T follicular helper cell (primary cell): ENCODE results near the gene GPD1L.
A peak's percentile ranks its signal among the peaks of the same experiment; 100 is the strongest.

Experiments
- DNase-seq: peaks from one replicate; pipeline ENCODE4 v3.0.0-alpha.2; 2020; ENCODE audit warnings: low read depth

The GPD1L gene

DNA sequence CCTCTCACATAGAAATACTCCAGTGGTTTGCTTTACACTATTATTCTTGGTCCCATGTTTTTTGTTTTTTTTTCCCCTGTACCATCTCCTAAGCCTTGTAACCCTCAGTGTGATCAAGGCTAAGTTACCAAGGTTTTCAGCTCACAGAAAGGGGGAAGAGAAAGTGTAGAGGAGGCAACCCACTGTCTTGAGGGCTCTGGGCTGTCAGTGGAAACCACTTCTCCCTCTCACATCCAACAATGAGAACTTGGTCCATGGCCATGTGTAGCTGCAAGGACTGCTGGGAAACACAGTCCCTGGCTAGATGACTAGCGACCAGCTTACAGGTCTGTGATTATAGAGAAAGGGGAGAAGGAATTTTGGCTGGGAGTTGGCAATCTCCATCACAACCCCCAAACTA lies 30.3 kb downstream of the GPD1L start:
- DNase-seq: no peak

DNA sequence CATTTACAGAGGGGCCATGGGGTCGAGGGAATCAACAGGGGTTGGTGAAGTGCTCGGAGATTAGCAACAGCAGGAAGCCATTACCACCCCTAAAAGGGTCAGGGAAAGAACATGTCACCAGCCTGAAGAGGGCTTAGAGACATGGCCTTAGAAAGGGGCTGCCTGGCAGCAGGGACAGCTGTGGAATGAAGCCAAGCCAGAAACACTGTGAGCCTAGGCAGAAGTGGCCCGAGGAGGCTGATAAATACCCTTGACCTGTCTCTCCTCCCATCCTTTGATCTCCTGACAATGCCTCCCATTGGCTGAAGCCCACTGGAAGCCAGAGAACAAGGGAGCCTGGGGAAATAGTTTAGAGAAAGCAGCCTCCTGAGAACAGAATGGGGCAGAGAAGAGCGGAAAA lies 31.4 kb downstream of the GPD1L start:
- DNase-seq: no peak

DNA sequence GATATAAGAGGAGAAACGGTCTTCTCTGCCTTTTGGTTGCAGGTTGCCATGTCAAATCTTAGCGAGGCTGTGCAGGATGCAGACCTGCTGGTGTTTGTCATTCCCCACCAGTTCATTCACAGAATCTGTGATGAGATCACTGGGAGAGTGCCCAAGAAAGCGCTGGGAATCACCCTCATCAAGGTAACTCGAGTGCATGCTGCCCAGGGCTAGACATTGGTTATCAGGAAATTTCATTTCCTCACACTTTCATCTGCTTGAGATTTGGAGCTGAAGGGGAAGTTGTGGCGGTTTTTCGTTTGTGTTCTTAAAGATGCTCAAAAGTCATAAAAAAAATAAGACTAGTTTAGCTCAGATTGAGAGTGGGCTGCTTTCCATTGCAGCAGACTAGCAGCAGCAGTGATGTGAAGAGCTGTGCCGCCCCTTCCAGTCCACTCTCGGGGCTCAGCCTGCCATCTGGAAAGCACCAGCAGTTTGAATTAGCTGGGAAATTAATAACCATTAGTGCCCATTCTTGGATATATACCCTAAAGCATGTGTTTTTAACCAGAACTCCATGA lies 32.2 kb downstream of the GPD1L start:
- no peak for DNase-seq

DNA sequence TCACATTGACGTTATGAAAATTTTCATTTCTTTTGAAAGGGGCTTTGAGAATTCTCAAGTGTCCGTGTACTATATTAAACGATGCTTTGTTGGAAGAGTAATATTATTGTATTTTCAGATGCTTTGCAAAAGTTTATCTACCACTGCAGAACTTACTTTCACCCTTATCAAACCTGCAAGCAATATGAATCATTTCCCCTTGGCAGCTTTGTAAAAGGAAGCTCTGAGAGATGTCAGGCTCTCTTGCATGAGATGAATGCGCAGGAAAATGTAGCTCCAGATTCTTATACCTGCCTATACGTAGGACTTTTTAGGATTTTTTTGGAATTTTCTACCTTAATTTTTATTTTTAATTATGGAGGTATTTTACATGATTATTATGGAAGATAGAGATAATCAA lies 34.5 kb downstream of the GPD1L start:
- DNase-seq: no peak

DNA sequence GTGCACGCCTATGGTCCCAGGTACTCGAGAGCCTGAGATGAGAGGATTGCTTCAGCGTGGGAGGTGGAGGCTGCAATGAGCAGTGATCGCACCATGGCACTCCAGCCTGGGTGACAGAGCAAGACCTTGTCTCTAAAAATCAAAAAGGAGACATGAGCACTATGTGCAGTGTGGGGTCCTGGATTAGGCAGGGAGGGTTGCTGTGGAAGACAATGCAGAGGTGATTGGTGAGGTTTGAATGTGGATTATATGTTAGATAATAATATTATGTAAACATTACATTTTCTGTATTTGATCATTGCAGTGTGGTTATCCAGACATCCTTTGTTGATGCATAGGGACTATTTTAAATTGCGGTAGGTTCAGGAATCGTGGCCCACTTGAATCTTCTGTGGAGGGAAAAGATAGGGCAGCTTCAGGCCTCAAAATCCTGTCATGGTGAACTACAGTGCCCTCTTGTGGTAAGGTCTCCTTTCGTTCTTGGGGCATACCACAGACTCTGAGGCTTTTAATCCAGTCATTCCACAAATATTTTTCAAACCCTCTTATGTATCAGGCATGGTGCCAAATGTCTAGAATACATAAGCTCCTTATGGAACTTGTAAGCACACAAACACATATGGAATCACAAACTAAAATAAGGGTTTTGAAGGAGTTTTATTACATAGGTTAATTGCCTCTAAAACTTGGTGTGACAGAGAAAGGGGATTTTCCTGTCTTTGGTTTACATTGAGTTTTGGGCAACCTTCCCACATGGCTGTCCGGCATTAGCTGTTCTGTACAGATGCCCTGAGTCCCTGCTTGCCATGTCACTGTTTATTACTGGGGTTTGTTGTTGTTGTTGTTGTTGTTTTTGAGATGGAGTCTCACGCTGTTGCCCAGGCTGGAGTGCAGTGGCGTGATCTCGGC lies 37.7 kb downstream of the GPD1L start:
- DNase-seq: peak; percentile 32

DNA sequence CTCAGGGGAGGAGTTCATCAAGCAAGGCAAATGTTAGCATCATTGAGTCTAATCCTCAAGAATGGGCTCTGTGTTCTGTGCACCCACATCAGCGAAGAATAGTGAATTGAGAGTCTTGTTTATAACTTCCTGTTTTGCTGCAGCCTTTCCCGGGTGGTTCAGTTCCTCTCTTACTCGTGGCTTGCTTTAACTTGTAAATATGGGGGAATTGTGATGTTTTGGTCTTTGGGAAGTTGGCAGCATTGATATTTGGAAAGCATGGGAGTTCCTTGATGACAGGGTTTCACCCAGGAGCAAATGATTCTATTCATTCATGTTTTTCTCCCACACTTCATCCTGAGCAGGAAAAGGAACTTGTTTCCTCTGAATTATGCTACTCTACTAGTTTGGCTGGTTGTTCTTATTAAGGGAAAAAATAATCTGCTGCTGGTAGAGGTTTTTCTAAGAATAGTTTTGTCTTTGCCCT lies 40.4 kb downstream of the GPD1L start:
- no peak for DNase-seq

DNA sequence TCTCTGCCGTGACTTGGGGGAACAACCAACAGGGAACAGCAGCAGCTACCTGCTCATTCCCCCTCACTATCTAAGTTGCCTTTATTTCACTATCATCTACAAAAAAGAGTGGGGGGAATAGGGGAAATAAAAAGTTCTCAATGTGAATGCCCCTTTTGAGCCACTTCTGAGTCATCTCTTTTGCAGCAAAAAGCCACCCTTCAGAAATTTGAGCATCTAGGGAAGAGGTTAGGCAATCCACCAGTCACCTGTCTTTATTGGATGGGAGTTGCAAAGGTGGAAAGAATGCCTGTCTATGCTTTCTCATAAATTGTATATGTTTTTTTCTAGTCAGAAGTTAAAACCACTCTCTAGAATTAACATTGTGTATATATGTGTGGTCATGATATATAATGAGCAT lies 41.1 kb downstream of the GPD1L start:
- no peak for DNase-seq

DNA sequence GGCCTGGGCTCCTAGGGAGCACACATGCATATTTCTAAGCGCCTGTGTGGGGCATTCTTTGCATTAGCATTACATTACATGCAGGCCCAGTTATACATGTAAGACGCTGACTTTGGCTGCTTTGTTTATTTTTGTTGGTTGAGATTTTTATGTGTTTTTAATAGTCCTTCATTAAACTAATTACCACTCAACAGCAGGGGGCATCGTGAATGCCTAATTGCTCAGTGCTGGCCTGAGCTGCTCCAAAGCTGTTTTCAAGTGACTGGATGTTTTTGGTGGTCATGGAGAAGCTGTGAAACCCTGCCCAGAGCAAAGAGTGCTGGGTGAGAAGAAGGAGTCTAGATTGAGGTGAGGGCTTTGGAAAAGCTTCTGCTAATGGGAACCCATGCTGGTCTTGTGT lies 41.5 kb downstream of the GPD1L start:
- no peak for DNase-seq

DNA sequence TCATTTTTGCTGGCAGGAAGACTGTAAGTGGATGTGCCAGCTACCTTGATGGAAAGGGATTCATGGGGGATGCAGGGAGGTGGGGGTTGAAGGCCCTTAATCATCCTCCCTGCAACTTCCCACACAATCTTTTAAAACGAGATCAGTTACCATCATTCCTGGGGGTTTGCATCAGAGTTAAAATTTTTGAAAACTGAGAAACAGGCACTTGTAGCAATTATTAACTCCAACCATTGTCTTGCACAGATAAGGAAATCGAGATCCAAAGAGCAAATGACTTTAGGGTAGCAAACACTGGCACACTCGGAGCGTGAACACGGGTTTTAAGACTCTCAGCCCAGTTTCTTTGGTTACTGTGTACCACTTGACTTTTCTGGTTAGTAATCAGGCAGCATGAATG lies 41.9 kb downstream of the GPD1L start:
- no peak for DNase-seq

DNA sequence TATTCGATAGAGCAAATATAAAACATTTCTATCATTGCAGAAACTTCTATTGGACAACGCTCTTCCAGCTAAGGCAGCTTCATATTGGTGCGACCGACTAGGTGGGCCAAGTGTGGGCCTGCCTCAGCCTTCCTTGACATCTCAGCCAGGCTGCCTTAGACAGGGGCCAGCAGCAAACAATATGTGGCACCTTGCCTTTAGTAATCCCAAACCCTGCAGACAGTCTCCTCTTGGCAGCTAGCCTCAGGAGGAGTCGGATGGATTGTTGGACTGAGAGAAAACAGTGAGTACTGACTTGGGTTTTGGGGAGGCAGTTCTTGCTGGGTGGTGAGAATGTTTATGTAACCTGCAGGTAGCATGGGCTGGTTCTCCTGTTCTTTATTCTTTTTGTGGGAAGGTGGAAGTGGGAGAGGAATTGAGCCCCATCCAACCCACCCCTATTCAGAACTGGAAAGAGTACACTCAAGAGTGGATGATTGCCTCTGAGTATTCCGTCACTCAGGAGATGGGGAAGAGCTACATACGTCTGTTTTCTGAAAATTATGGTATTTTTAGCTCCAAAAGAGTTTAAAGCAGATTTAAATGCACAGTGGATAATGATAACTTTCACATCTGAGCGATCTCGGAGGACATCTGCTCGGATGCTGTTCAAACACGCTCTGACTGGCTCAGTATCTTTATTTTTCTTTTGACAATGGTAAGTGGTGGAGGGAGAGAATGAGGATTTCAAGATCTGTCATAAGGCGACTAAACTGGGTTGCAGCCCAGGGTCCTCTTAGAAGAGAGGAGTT lies 47.2 kb downstream of the GPD1L start:
- no peak for DNase-seq

DNA sequence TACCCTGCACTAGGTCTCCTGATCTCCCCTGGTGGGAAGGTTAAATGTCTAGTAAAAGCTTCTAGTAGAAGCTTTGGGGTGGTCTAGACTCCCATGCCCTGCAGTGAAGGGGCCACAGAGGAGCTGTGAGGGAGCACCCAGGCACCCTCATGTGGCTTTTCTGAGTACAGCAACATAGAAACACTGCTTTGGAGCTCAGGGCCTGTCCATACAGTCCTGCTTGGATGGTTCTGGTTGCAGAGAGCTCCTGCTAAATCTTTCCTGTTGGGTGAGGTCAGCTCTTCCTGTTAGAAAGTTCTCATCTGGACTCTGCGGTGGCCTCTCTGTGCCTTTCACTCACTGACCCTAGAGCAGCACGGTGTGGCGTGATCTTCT lies 47.8 kb downstream of the GPD1L start:
- no peak for DNase-seq

DNA sequence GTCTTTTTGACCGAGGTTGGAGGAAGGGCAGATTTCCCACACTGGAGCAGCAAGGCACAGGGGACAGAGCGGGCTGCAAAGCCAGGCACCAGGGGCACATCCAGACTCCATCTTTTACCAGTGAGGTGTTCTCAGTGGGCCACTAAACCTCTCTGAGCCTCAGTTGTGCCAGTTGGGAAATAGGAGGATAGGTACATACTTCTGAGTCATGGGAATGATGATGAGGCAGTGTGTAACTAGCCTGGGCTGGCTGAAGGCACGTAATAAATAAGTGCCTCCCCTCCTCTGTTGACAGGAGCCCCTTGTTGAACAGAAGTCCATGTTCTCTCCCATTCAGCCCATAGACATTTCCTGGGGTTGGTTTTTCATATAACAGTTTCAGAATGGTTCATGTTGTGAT lies 48.7 kb downstream of the GPD1L start:
- DNase-seq: no peak

DNA sequence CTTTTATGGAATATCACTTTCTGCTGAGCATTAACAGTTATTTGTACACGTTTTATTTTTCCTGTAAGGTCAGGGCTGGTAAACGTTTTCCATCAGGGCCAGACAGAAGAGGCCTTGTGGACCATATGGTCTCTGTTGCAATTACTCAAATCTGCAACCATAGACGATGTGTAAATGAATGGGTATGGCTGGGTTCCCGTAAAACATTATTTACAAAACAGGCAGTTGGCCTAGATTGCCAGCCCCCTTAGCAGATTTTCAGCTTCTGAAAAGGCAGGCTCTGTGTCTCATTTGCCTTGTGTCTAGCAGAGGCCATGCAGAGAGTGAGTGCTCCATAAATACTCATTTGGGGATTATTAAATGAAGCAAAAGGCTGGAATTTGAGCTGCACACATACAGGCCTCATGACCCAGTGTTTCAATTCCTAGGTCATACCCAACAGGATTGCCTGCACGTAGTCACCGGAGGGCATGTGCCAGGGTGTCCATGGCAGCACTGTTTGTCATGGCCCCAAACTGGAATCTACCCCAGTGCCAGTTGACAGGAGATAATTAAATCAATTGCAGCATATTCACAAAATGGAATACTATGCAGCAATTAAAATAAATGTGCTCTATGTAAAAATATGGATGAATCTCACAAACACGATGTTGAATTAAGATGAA lies 51.3 kb downstream of the GPD1L start:
- no peak for DNase-seq

DNA sequence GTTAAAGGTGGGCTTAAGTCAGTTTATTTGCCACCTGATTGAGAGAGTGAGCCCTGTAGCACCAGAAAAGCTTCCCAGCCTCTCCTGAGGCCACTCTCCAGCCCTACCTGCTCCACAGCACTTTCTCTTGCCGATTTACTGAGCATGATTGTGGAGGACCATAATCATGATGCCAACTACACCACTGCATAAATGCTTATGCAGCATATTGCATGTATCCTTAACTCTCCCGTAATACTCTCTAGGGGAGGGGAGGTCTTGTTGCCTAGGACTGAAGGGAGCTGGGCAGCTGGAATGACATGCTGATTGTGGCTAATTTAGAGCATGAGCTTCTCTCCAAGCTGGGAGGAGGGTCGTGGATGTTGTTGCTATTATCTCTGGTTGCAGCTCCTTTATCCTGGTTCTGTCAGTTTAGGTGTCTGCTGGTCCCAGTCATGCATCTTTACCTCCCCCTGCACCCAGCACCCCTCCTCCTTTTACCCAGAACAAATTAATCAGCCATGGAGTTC lies 54.3 kb downstream of the GPD1L start:
- no peak for DNase-seq

DNA sequence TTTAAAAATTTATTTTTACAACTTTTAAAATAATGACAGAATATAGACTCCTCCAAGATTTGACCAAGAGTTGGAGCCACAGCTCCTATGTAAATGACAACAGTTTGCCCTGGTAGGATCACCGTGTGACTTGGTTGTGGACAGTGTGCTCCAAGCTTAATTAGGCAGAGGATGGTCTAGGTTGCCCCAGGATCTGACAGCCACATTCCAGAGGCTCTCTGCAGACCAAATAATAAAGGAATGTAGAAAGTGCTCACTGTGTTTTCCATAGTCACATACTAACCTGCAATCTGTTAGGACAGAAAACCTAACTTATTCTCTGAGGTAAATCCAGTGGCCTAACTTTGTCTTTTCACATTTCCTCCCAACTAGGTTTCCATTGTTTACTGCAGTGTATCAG lies 59.0 kb downstream of the GPD1L start:
- DNase-seq: no peak

DNA sequence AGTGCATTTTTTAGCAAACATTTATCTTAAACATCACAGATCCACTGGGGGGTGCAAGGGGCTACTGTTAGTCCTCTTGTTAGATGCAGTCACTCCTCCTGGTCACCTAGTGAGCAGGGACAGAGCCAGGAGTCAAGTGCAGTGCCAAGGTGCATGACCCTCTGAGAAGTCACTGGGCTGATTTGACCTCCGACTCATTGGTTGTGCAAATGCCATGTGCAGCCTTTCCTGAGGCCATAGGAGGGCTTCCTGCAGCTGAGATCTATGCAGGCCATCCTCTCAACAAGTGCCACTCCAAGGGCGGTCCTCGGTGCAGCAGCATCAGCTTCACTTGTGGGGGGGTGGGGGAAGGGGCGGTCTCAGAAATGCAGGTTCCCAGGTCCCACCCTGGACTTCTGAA lies 60.2 kb downstream of the GPD1L start:
- no peak for DNase-seq

DNA sequence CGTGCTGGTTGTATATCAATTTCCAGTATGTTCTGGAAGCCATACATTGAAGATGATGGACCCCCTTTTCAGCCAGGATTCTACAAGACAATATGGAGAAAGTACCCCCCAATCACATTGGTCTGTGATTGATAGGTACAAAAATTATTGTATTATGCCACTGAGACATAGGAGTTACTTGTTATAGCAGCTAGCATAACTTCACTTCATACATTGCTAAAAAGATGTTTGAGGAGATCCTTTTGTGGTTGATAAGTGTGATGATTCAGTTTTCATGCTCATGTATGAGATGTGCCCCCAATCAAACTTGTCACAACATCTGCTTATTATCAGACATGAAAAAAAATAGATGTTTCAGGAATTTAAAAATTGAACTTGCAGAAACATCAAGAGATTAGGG lies 66.0 kb downstream of the GPD1L start:
- DNase-seq: no peak

DNA sequence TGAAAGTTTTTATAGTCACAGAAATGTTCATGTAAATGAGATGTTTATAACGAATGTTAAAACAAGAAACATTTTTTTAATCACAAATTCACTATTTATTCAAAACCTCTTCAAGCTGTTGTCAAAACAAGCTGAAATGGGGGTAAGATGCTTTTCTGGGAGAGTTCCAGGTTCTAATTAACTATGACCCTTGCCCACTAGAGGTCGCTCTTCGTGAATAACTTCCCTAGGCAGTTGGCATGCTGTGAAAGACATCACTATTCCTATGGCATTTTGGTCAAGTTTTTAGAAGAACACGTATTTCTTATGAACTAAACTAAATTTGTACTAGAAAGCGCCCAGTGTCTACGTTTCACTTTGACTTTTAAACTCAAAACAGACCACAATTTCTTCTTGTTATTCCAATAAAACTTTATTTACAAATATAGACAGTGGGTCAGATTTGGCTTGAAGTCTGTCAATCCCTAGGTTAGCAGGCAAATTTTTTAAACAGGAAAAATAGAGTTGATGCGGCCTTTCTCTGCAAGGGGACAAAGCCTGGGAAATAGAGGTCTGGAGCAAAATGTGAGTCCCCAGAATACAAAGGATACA lies 69.3 kb downstream of the GPD1L start:
- peak; percentile 40 for DNase-seq

DNA sequence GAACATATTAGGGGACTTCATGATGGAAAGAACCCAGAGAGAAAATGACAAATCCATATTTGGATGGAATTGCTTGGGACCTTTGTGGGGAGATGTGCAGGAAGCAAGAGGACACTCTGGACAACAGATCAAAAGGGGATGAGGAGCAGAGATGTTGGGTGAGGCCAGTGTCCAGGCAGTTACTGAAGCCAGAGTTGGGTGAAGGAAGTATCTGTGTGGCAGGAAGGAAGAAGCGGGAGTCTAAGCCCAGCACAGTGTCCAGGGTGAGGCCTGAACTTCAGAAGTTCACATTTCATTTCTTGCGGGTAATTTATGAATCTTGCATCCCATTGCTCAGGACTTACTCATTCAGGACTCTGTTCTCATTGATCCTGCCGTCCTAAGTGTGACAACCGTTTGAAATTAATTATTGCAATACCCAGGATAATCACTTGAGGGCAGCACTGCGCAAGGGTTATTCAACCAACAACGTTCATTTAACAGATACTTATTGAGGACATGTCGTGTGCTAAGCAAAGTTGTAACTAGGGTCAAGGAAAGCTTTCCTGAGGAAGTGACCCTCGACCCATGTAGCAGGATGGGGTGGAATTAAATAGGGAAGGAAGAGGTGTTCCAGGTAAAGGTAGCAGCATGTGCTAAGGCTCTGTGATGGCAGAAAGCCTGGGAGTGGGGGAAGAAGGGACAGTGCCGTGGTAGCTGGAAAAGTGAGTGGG lies 70.7 kb downstream of the GPD1L start:
- peak; percentile 40 for DNase-seq

DNA sequence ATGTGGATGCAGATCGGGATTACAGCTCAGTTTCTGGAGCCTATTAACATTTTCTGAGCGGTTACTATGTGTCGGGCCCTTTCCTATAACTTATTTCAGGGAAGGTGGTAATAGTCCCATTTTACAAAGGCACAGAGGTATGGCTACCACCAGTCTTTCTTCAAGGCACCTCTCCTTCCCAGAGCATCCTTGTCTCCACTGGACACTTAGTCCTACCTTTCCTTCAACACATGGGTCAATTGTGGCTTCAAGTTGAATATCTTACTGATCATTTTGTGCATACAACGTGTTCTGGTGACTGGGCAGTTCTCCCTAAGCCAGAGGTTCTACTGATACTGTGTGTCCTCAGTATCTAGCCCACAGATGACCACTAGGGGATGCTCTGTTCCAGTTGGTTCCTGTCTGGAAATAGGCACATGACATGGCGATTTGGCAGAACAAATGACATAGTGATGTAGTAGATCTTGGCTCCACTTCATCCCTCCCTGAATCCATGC lies 71.3 kb downstream of the GPD1L start:
- peak; percentile 29 for DNase-seq
